ENCODE results near the gene KCNMA1.
"Not testable (repeated sequence)": the region's sequence is repeated elsewhere in the genome, so short reads cannot be mapped to it uniquely, and the experiment has no call there.

The KCNMA1 gene

GRCh38 chr10:77637532-77638320 is at the start of gene KCNMA1:
Gene KCNMA1, minus strand, starts transcription at chr10:77637808.
- H3K9ac ChIP-seq (ENCODE audit: low read depth, low read length), result no peak within 1 kb of the TSS
- peaks cover 66% of the 10 kb centered on the region for H3K27me3 ChIP-seq (ENCODE audit: control insufficient read depth, insufficient read depth, low read length)
- H3K9me3 ChIP-seq (ENCODE audit: control insufficient read depth, insufficient read depth, low read length), result no peaks in the 10 kb centered on the region
- no peaks in the 10 kb centered on the region for H3K36me3 ChIP-seq (ENCODE audit: control insufficient read depth, insufficient read depth, low read length)
- H3K4me1 ChIP-seq (ENCODE audit: control insufficient read depth, insufficient read depth, low read length), result peaks cover 8% of the 10 kb centered on the region
- H3K4me3 ChIP-seq (ENCODE audit: low read depth, low read length), result peak within 1 kb of the TSS; percentile 85

GRCh38 chr10:77686650-77687417 is 49.2 kb upstream of the KCNMA1 start:
- peaks cover 6% of the 10 kb centered on the region for H3K4me1 ChIP-seq (ENCODE audit: control insufficient read depth, insufficient read depth, low read length)
- no peak overlapping the region for H3K9ac ChIP-seq (ENCODE audit: low read depth, low read length)
- no peaks in the 10 kb centered on the region for H3K9me3 ChIP-seq (ENCODE audit: control insufficient read depth, insufficient read depth, low read length)
- no peaks in the 10 kb centered on the region for H3K27me3 ChIP-seq (ENCODE audit: control insufficient read depth, insufficient read depth, low read length)
- H3K36me3 ChIP-seq (ENCODE audit: control insufficient read depth, insufficient read depth, low read length), result no peaks in the 10 kb centered on the region
- H3K4me3 ChIP-seq (ENCODE audit: low read depth, low read length), result no peak overlapping the region

GRCh38 chr10:77686096-77686495 is 48.5 kb upstream of the KCNMA1 start:
- H3K36me3 ChIP-seq (ENCODE audit: control insufficient read depth, insufficient read depth, low read length), result no peaks in the 10 kb centered on the region
- no peak overlapping the region for H3K4me3 ChIP-seq (ENCODE audit: low read depth, low read length)
- H3K9ac ChIP-seq (ENCODE audit: low read depth, low read length), result no peak overlapping the region
- H3K4me1 ChIP-seq (ENCODE audit: control insufficient read depth, insufficient read depth, low read length), result peaks cover 6% of the 10 kb centered on the region
- H3K9me3 ChIP-seq (ENCODE audit: control insufficient read depth, insufficient read depth, low read length), result no peaks in the 10 kb centered on the region
- H3K27me3 ChIP-seq (ENCODE audit: control insufficient read depth, insufficient read depth, low read length), result no peaks in the 10 kb centered on the region

- Histone ChIP-seq H3K9ac (ENCODE audit: low read depth, low read length) (no peak overlapping the region), H3K4me3 (ENCODE audit: low read depth, low read length) (no peak overlapping the region), H3K4me1 (ENCODE audit: control insufficient read depth, insufficient read depth, low read length) (peaks cover 6% of the 10 kb centered on the region)
These were observed 47.8 kb upstream of the KCNMA1 start for GRCh38 chr10:77685432-77685831.

GRCh38 chr10:77683088-77683432 is 45.5 kb upstream of the KCNMA1 start:
- H3K36me3 ChIP-seq (ENCODE audit: control insufficient read depth, insufficient read depth, low read length); H3K4me1 ChIP-seq (ENCODE audit: control insufficient read depth, insufficient read depth, low read length); H3K9ac ChIP-seq (ENCODE audit: low read depth, low read length); H3K27me3 ChIP-seq (ENCODE audit: control insufficient read depth, insufficient read depth, low read length); H3K9me3 ChIP-seq (ENCODE audit: control insufficient read depth, insufficient read depth, low read length); H3K4me3 ChIP-seq (ENCODE audit: low read depth, low read length): not testable (repeated sequence)

More at GRCh38 chr10:77685432-77685831, 47.8 kb upstream of the KCNMA1 start:
- Histone ChIP-seq H3K36me3 (ENCODE audit: control insufficient read depth, insufficient read depth, low read length) (no peaks in the 10 kb centered on the region), H3K27me3 (ENCODE audit: control insufficient read depth, insufficient read depth, low read length) (no peaks in the 10 kb centered on the region), H3K9me3 (ENCODE audit: control insufficient read depth, insufficient read depth, low read length) (no peaks in the 10 kb centered on the region)

- Histone ChIP-seq H3K9ac (ENCODE audit: low read depth, low read length) (no peak overlapping the region), H3K4me3 (ENCODE audit: low read depth, low read length) (no peak overlapping the region), H3K4me1 (ENCODE audit: control insufficient read depth, insufficient read depth, low read length) (peaks cover 6% of the 10 kb centered on the region), H3K36me3 (ENCODE audit: control insufficient read depth, insufficient read depth, low read length) (no peaks in the 10 kb centered on the region), H3K9me3 (ENCODE audit: control insufficient read depth, insufficient read depth, low read length) (no peaks in the 10 kb centered on the region), H3K27me3 (ENCODE audit: control insufficient read depth, insufficient read depth, low read length) (no peaks in the 10 kb centered on the region)
These were observed 44.9 kb upstream of the KCNMA1 start for GRCh38 chr10:77682393-77683087.

GRCh38 chr10:77681839-77682238 is 44.2 kb upstream of the KCNMA1 start:
- H3K9me3 ChIP-seq (ENCODE audit: control insufficient read depth, insufficient read depth, low read length), result no peaks in the 10 kb centered on the region
- no peak overlapping the region for H3K4me3 ChIP-seq (ENCODE audit: low read depth, low read length)
- H3K36me3 ChIP-seq (ENCODE audit: control insufficient read depth, insufficient read depth, low read length), result no peaks in the 10 kb centered on the region
- no peaks in the 10 kb centered on the region for H3K27me3 ChIP-seq (ENCODE audit: control insufficient read depth, insufficient read depth, low read length)
- no peak overlapping the region for H3K9ac ChIP-seq (ENCODE audit: low read depth, low read length)
- H3K4me1 ChIP-seq (ENCODE audit: control insufficient read depth, insufficient read depth, low read length), result peaks cover 2% of the 10 kb centered on the region

- no peaks in the 10 kb centered on the region for H3K36me3 ChIP-seq (ENCODE audit: control insufficient read depth, insufficient read depth, low read length)
- no peaks in the 10 kb centered on the region for H3K4me1 ChIP-seq (ENCODE audit: control insufficient read depth, insufficient read depth, low read length)
- H3K9me3 ChIP-seq (ENCODE audit: control insufficient read depth, insufficient read depth, low read length), result no peaks in the 10 kb centered on the region
- no peak overlapping the region for H3K4me3 ChIP-seq (ENCODE audit: low read depth, low read length)
- H3K9ac ChIP-seq (ENCODE audit: low read depth, low read length), result no peak overlapping the region
- H3K27me3 ChIP-seq (ENCODE audit: control insufficient read depth, insufficient read depth, low read length), result no peaks in the 10 kb centered on the region
These were observed 43.2 kb upstream of the KCNMA1 start for GRCh38 chr10:77680811-77681210.

GRCh38 chr10:77680065-77680464 is 42.5 kb upstream of the KCNMA1 start:
- Histone ChIP-seq H3K36me3 (ENCODE audit: control insufficient read depth, insufficient read depth, low read length) (no peaks in the 10 kb centered on the region), H3K9ac (ENCODE audit: low read depth, low read length) (no peak overlapping the region), H3K4me1 (ENCODE audit: control insufficient read depth, insufficient read depth, low read length) (no peaks in the 10 kb centered on the region), H3K27me3 (ENCODE audit: control insufficient read depth, insufficient read depth, low read length) (no peaks in the 10 kb centered on the region), H3K4me3 (ENCODE audit: low read depth, low read length) (no peak overlapping the region), H3K9me3 (ENCODE audit: control insufficient read depth, insufficient read depth, low read length) (no peaks in the 10 kb centered on the region)

GRCh38 chr10:77679217-77679616 is 41.6 kb upstream of the KCNMA1 start:
- Histone ChIP-seq H3K4me1 (ENCODE audit: control insufficient read depth, insufficient read depth, low read length) (no peaks in the 10 kb centered on the region), H3K9ac (ENCODE audit: low read depth, low read length) (no peak overlapping the region), H3K4me3 (ENCODE audit: low read depth, low read length) (no peak overlapping the region), H3K9me3 (ENCODE audit: control insufficient read depth, insufficient read depth, low read length) (no peaks in the 10 kb centered on the region), H3K36me3 (ENCODE audit: control insufficient read depth, insufficient read depth, low read length) (no peaks in the 10 kb centered on the region), H3K27me3 (ENCODE audit: control insufficient read depth, insufficient read depth, low read length) (no peaks in the 10 kb centered on the region)

- no peak overlapping the region for H3K4me3 ChIP-seq (ENCODE audit: low read depth, low read length)
- H3K9ac ChIP-seq (ENCODE audit: low read depth, low read length), result no peak overlapping the region
These were observed 40.5 kb upstream of the KCNMA1 start for GRCh38 chr10:77678146-77678545.

More at GRCh38 chr10:77678146-77678545, 40.5 kb upstream of the KCNMA1 start:
- Histone ChIP-seq H3K4me1 (ENCODE audit: control insufficient read depth, insufficient read depth, low read length) (no peaks in the 10 kb centered on the region), H3K27me3 (ENCODE audit: control insufficient read depth, insufficient read depth, low read length) (no peaks in the 10 kb centered on the region), H3K36me3 (ENCODE audit: control insufficient read depth, insufficient read depth, low read length) (no peaks in the 10 kb centered on the region), H3K9me3 (ENCODE audit: control insufficient read depth, insufficient read depth, low read length) (no peaks in the 10 kb centered on the region)
